HepG2 (cell line): ENCODE results near the gene VCPKMT. TPM values are rescaled to one million over a fixed set of nuclear protein-coding genes. Genes with fewer than 3 reads are reported as not detected.

Experiments
- ATAC-seq: fragments of 200-7000 bp; cut with Tn5 transposase; 3 replicates; pipeline ENCODE4 v1.9.1; 2020; ENCODE audit warnings: mild to moderate bottlenecking, moderate library complexity
- BruUV-seq: library from RNA; stranded (reverse); fragments of 400-500 nt; replicated peaks from 2 replicates; lab custom pipeline; 2021; lab: Mats Ljungman, UMichigan
- CTCF ChIA-PET: fragments of 300-600 bp; formaldehyde crosslinking; extraction: SDS; loops from one replicate; lab custom pipeline; 2021; ENCODE audit warnings: low total read pairs, inconsistent platforms, low intra/inter-chr PET ratio; lab: Yijun Ruan, JAX
- POLR2A ChIA-PET: fragments of 350-600 bp; sonication (Branson Sonifier 250); formaldehyde crosslinking; loops from one replicate; lab custom pipeline; 2020; ENCODE audit warnings: antibody characterized with exemption, inconsistent platforms; lab: Yijun Ruan, JAX
- DNase-seq: peaks from one replicate; pipeline ENCODE4 v3.0.0-alpha.2; 2015; ENCODE audit warnings: low spot score
- FAIRE-seq: peaks from 3 replicates; lab custom pipeline; 2011; peaks lifted over from hg19 to GRCh38; lab: Jason Lieb, UNC
- H2AFZ ChIP-seq: one replicate; pipeline ENCODE4 v1.6.1; 2011; ENCODE audit warnings: low read length, inconsistent platforms
- H3K27ac ChIP-seq: fragments of 300-600 bp; 3 replicates; pipeline ENCODE4 v1.8.0; 2011; ENCODE audit warnings: mixed run types, mild to moderate bottlenecking, mixed read lengths, low read length, inconsistent platforms; ENCODE audit not compliant: insufficient read depth; ENCODE audit errors: extremely low read length
- H3K27me3 ChIP-seq, 2 experiments: fragments of 200-600 bp in 1 of 2; 2 replicates in 1 of 2; 3 replicates in 1 of 2; pipeline versions ENCODE4 v1.6.0 to v1.8.0; 2011; ENCODE audit warnings: low read length in 2 of 2, mild to moderate bottlenecking in 2 of 2, moderate library complexity in 2 of 2, inconsistent platforms in 1 of 2; ENCODE audit not compliant: insufficient read depth in 2 of 2, control insufficient read depth in 1 of 2
- H3K36me3 ChIP-seq, 2 experiments: fragments of 200-600 bp in 1 of 2; replicated peaks in 1 of 2; 2 replicates in 1 of 2; 3 replicates in 1 of 2; pipeline versions ENCODE4 v1.5.1 to v1.8.0; 2011; ENCODE audit warnings: low read length in 2 of 2, inconsistent platforms in 1 of 2; ENCODE audit not compliant: insufficient read depth in 2 of 2, control insufficient read depth in 1 of 2
- H3K4me1 ChIP-seq: 2 replicates; pipeline ENCODE4 v1.5.1; 2012; ENCODE audit warnings: low read length, inconsistent platforms; ENCODE audit not compliant: insufficient read depth
- H3K4me2 ChIP-seq: 2 replicates; pipeline ENCODE4 v1.6.0; 2011; ENCODE audit warnings: low read depth, low read length, inconsistent platforms
- H3K4me3 ChIP-seq, 3 experiments: fragments of 200-600 bp in 1 of 3; sonication (generic), shearing (Covaris generic) in 1 of 3; replicated peaks in 1 of 3; 2 replicates each; pipeline ENCODE4 v1.5.1; 2011 to 2016; ENCODE audit warnings: low read length in 3 of 3, inconsistent platforms in 2 of 3, low read depth in 2 of 3, mild to moderate bottlenecking in 2 of 3, control low read depth in 1 of 3, mixed read lengths in 1 of 3; ENCODE audit not compliant: insufficient read depth in 1 of 3
- H3K79me2 ChIP-seq: one replicate; pipeline ENCODE4 v1.6.1; 2011; ENCODE audit warnings: low read length, inconsistent platforms; ENCODE audit not compliant: insufficient read depth
- H3K9ac ChIP-seq: 2 replicates; pipeline ENCODE4 v1.6.0; 2011; ENCODE audit warnings: mild to moderate bottlenecking, low read depth, low read length, inconsistent platforms; ENCODE audit not compliant: insufficient read depth
- H3K9me3 ChIP-seq: 2 replicates; pipeline ENCODE4 v1.5.1; 2012; ENCODE audit warnings: mild to moderate bottlenecking, low read length
- H4K20me1 ChIP-seq: 2 replicates; pipeline ENCODE4 v1.6.0; 2011; ENCODE audit warnings: inconsistent platforms, mild to moderate bottlenecking, low read length, moderate library complexity; ENCODE audit not compliant: insufficient read depth
- EED ChIP-seq: sonication (generic); formaldehyde crosslinking; IDR thresholded peaks from 2 replicates; pipeline ENCODE4 v1.5.0; 2020; ENCODE audit warnings: mild to moderate bottlenecking, missing genetic modification reagents
- GATAD1 ChIP-seq: IDR thresholded peaks from 2 replicates; pipeline ENCODE4 v1.6.1; 2016; ENCODE audit warnings: missing genetic modification reagents, missing compliant biosample characterization
- GTF3A ChIP-seq: sonication (generic); formaldehyde crosslinking; conservative IDR thresholded peaks from 2 replicates; pipeline ENCODE4 v1.4.0; 2020; ENCODE audit warnings: mild to moderate bottlenecking, missing genetic modification reagents
- HOXA9 ChIP-seq: sonication (generic); formaldehyde crosslinking; IDR thresholded peaks from 2 replicates; pipeline ENCODE4 v1.8.1; 2022; ENCODE audit warnings: missing genetic modification reagents, mild to moderate bottlenecking, moderate library complexity, borderline replicate concordance
- IRF1 ChIP-seq: sonication (generic); formaldehyde crosslinking; IDR thresholded peaks from 2 replicates; pipeline ENCODE4 v1.4.0; 2020; ENCODE audit warnings: low read depth, mild to moderate bottlenecking, missing genetic modification reagents
- SAFB2 ChIP-seq: sonication (generic); formaldehyde crosslinking; IDR thresholded peaks from 2 replicates; pipeline ENCODE4 v1.5.1; 2020; ENCODE audit warnings: missing genetic modification reagents, low read depth, mild to moderate bottlenecking, borderline replicate concordance
- SIX4 ChIP-seq: sonication (generic); formaldehyde crosslinking; IDR thresholded peaks from 2 replicates; pipeline ENCODE4 v1.4.0; 2020; ENCODE audit warnings: missing genetic modification reagents
- SNAPC2 ChIP-seq: sonication (generic); formaldehyde crosslinking; IDR thresholded peaks from 2 replicates; pipeline ENCODE4 v1.8.1; 2022; ENCODE audit warnings: mild to moderate bottlenecking, missing genetic modification reagents
- ZBTB26 ChIP-seq: IDR thresholded peaks from 2 replicates; pipeline ENCODE4 v1.6.1; 2016; ENCODE audit warnings: missing compliant biosample characterization, missing genetic modification reagents, borderline replicate concordance
- ZBTB49 ChIP-seq: sonication (generic); formaldehyde crosslinking; IDR thresholded peaks from 2 replicates; pipeline ENCODE4 v1.4.0; 2020; ENCODE audit warnings: missing genetic modification reagents, borderline replicate concordance
- ZNF337 ChIP-seq: sonication (generic); formaldehyde crosslinking; IDR thresholded peaks from 2 replicates; pipeline ENCODE4 v1.5.1; 2020; ENCODE audit warnings: missing genetic modification reagents, low read depth, mild to moderate bottlenecking, borderline replicate concordance
- WGBS: methylation state at CpG from one replicate; pipeline ENCODE4 v1.1.6; 2017; ENCODE audit warnings: low lambda C conversion rate; 5-methylcytosine and 5-hydroxymethylcytosine counted together
- in situ Hi-C: cut with HindIII; loops from 2 replicates; pipeline ENCODE4 v1.10.0; 2017; ENCODE audit warnings: low pct_unique_long_range_greater_than_20kb; ENCODE audit not compliant: extremely low pct_ligation_motif_present
- intact Hi-C: fragments of 100-400 bp; cut with micrococcal nuclease; formaldehyde crosslinking; loops from one replicate; pipeline ENCODE4 v1.10.0; 2022; ENCODE audit not compliant: unreplicated experiment
- polyA plus RNA-seq, 8 experiments: library from polyadenylated mRNA; depleted of rRNA in 3 of 8; stranded (reverse) in 7 of 8; unstranded in 1 of 8; fragments of >200 nt; fragmentation: Illumina TruSeq in 4 of 8; extraction: Trizol in 4 of 8; gene quantifications; 2 replicates each; pipeline versions ENCODE4 v1.2.1 to v1.2.3, GENCODE V29; 2011 to 2016; ENCODE audit warnings: low read depth in 4 of 8, missing spikeins in 1 of 8, mixed read lengths in 1 of 8; ENCODE audit not compliant: insufficient read depth in 1 of 8
- total RNA-seq, 5 experiments: library from RNA; depleted of rRNA; stranded (reverse); fragments of >200 nt; fragmentation: Illumina TruSeq; extraction: Trizol; gene quantifications; 2 replicates each; pipeline ENCODE4 v1.2.3, GENCODE V29; 2016; ENCODE audit warnings: low read depth in 1 of 5
- TF ChIP-seq, protein P1 (sequence below): sonication (generic); formaldehyde crosslinking; IDR thresholded peaks from 2 replicates; pipeline ENCODE4 v1.5.0; 2020; ENCODE audit warnings: missing genetic modification reagents
- TF ChIP-seq, protein P2 (sequence below): sonication (generic); formaldehyde crosslinking; IDR thresholded peaks from 2 replicates; pipeline ENCODE4 v1.4.0; 2020; ENCODE audit warnings: missing genetic modification reagents
- TF ChIP-seq, protein P3 (sequence below): sonication (generic); formaldehyde crosslinking; IDR thresholded peaks from 2 replicates; pipeline ENCODE4 v1.9.0; 2022; ENCODE audit warnings: missing genetic modification reagents, mild to moderate bottlenecking, borderline replicate concordance

The VCPKMT gene
- total and polyA plus RNA-seq, 2 of the 13 experiments (the other 11 are each of a cell fraction or from before 2014, with no cell fraction given) = 3.9 to 5.4 TPM

- ChIA-PET CTCF (no interaction called here), POLR2A (interaction anchor here (0.7 to 4.5 kb wide), 26 partner anchors 9 to 201 kb away, joined by 3 to 85 read pairs (median 6); partner anchors contain the start of genes ARF6 and VCPKMT)
- Histone ChIP-seq H3K36me3 (no peaks in the 10 kb centered on the region), H2AFZ (no peak overlapping the region), H3K27me3 (no peaks in the 10 kb centered on the region), H3K9ac (peak overlapping the region; percentile 82), H3K27ac (peak overlapping the region; percentile 88), H3K9me3 (no peaks in the 10 kb centered on the region), H3K4me1 (peaks cover 61% of the 10 kb centered on the region), H3K4me3 (peak overlapping the region; percentile 63 to 76 (median 64)), H3K79me2 (no peaks in the 10 kb centered on the region), H4K20me1 (no peaks in the 10 kb centered on the region), H3K4me2 (peak overlapping the region; percentile 98)
- in situ Hi-C loops = no loop called here
- BruUV-seq = no TSS peak
- ATAC-seq (peak; percentile 56), DNase-seq (peak; percentile 88), FAIRE-seq (peak; percentile 55)
- WGBS = under 1% methylated on average over 7 of the region's 7 CpGs
- intact Hi-C loops = loop anchor here (5.0 kb wide), 4 partner anchors 45 to 170 kb away; partner anchors contain the start of gene ARF6
- TF ChIP-seq IRF1 (CRISPR knock-in tag) (no peak), ZBTB49 (CRISPR knock-in tag) (no peak), SIX4 (CRISPR knock-in tag) (no peak), HOXA9 (CRISPR knock-in tag) (no peak), SAFB2 (CRISPR knock-in tag) (no peak), GTF3A (no peak), GATAD1 (CRISPR knock-in tag) (no peak), EED (no peak), SNAPC2 (CRISPR knock-in tag) (no peak), ZBTB26 (no peak), ZNF337 (CRISPR knock-in tag) (no peak)
- TF ChIP-seq, protein P1, sequence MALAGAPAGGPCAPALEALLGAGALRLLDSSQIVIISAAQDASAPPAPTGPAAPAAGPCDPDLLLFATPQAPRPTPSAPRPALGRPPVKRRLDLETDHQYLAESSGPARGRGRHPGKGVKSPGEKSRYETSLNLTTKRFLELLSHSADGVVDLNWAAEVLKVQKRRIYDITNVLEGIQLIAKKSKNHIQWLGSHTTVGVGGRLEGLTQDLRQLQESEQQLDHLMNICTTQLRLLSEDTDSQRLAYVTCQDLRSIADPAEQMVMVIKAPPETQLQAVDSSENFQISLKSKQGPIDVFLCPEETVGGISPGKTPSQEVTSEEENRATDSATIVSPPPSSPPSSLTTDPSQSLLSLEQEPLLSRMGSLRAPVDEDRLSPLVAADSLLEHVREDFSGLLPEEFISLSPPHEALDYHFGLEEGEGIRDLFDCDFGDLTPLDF = no peak
- TF ChIP-seq, protein P2, sequence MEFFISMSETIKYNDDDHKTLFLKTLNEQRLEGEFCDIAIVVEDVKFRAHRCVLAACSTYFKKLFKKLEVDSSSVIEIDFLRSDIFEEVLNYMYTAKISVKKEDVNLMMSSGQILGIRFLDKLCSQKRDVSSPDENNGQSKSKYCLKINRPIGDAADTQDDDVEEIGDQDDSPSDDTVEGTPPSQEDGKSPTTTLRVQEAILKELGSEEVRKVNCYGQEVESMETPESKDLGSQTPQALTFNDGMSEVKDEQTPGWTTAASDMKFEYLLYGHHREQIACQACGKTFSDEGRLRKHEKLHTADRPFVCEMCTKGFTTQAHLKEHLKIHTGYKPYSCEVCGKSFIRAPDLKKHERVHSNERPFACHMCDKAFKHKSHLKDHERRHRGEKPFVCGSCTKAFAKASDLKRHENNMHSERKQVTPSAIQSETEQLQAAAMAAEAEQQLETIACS (CRISPR knock-in tag) = no peak
- TF ChIP-seq, protein P3, sequence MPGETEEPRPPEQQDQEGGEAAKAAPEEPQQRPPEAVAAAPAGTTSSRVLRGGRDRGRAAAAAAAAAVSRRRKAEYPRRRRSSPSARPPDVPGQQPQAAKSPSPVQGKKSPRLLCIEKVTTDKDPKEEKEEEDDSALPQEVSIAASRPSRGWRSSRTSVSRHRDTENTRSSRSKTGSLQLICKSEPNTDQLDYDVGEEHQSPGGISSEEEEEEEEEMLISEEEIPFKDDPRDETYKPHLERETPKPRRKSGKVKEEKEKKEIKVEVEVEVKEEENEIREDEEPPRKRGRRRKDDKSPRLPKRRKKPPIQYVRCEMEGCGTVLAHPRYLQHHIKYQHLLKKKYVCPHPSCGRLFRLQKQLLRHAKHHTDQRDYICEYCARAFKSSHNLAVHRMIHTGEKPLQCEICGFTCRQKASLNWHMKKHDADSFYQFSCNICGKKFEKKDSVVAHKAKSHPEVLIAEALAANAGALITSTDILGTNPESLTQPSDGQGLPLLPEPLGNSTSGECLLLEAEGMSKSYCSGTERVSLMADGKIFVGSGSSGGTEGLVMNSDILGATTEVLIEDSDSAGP = peak; percentile 30; the same call in 1 of the 2 replicates
Observed at GRCh38 chr14:50062438-50063085, 53.8 kb downstream of the VCPKMT start.
